Activated T-cell treated with anti-CD3 and anti-CD28 coated beads, Interleukin-2, amount 50 U/mL, for 1 hour (primary cell): ENCODE data around the gene CLEC16A.

Source experiments
- DNase-seq: peaks from one replicate; pipeline ENCODE4 v3.0.0-alpha.2; 2020

CLEC16A gene

DNA sequence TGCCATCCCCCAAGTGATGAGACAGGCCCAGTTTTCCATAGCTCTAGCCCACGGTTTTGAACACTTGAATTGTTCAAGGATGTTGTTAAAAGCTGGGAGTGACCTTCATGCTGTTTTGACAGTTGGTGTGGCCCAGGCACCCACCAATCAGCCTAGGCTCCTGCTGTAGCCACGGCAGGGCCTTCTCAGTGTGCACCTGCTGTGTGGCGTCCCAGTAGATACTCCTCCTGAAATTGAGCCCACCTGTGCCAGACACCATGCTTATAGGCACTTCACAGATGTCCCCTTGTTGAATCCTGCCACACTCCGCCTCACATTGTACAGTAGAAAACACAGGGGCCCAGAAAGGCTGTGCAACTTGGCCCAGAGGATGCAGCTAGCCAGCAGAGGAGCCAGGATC is 225.3 kb downstream of the CLEC16A start:
- DNase-seq = no peak

DNA sequence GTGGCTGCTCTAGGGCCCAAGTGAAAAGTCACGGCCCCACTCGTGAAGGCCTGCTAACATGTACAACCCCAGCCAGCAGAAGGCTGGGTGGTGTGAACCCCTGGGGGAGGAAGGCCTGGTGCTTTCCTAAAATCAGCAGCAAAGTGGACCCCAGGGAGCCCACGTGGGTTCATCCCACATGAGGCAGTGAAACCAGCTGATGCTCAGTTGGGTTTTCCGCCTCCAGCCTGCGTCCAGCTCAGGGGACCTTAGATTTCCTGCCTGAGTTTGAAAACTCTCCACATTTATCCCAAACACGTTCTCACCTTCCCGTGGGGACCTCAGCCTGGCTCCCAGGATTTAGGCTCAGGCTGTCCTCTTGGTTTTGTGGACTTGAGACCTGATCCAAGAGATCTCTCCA is 225.8 kb downstream of the CLEC16A start:
- DNase-seq = no peak

DNA sequence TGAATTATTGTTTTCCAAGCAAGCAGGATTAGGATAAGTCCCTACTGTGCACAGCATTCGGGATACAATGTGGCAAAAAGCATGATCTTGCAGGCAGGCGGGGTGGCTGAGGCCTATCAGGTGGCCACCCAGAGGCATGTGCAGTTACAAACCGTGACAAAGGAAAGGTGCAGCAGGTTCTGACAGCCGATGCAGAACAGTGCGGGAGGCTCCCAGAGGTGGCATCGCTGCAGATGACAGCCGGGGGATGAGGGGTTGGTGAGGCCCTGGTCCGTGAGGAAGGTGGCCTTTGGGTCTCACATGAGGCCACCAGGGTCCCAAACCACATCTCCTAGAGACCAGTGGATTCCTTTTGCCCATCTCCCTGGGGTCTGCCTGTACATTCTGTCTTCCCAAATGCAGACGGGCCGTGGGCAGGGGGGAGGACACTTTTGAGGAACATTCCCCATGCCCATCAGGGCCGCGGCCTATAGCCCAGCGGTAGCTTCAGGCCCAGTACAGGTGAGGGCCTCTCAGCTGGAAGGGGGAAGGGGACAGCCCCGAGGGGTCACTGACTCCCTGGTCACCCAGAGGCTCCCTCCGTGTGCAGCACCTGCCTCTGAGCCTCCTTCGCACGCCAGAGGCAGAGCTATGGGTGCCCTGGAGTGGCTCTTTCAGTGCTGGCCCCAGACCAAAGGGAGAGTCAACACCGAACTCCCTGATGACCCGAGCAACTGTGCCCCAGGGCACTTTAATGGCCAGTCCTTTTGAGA is 226.5 kb downstream of the CLEC16A start:
- DNase-seq = no peak

DNA sequence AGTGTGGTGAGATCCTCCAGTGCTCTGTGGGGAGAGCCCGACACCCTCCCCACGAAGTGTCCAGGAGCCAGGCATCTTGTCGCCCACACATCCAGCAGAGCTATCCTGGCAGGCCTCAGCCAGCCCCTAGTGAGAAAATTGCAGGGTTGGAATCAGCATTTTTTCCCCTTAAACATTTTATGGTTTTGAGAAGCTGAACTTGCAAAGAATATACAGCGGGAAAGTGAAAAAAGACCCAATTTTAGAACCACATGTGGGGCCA is 227.0 kb downstream of the CLEC16A start:
- no peak for DNase-seq

DNA sequence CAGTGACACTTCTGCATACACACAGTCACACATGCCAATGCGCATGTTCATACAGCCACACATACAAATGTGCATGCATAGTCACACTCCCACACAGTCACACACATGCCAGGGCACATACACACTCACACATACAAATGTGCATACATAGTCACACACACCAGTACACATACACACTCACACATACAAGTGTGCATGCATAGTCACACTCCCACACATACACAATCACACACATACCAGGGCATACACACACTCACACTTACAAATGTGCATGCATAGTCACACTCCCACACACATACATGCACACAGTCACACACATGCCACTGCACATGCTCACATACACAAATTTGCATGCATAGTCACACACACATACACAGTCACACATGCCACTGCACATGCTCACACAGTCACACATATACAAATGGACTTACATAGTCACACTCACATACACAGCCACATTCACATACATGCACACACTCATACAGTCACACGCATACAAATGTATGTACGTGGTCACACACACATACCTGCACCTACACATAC is 227.5 kb downstream of the CLEC16A start:
- no peak for DNase-seq

DNA sequence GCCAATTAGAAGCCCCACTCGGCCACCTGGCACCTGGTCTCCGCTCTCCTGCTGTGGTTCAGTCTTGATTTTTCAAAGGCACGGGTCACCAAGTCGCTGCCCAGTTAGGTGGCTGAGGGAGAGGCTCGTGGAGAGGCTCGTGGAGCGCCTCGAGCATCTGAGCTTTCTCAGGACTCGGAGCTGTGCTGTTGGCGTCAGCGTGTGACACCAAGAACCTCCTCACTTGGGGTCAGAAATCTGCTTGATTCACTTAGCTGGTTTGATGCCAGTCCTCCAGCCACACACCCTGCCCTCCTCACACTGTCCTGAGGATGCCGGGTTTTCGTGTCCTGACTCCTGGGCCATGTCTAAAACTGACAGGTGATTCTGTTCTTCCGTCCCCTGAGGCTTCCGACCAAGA is 229.1 kb downstream of the CLEC16A start:
- DNase-seq = no peak

DNA sequence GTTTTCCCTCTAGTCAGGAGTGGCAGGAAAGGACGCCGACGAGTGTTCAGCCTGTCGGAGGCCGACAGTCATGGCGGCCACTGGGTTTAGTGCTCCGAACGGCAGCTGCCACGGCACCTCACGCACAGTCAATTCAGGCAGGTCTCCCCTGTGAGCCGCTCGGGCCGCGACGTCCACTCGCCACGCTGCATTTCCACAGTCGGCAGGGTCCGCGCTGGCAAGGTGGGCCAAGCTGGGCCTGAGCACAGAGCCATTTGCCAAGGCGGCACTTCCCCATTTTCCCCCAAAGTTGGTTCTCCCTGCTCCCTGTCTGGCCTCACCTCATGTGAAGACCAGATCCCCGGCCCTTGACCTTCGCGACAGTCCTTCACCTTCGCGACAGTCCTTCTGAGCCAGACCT is 229.8 kb downstream of the CLEC16A start:
- no peak for DNase-seq

DNA sequence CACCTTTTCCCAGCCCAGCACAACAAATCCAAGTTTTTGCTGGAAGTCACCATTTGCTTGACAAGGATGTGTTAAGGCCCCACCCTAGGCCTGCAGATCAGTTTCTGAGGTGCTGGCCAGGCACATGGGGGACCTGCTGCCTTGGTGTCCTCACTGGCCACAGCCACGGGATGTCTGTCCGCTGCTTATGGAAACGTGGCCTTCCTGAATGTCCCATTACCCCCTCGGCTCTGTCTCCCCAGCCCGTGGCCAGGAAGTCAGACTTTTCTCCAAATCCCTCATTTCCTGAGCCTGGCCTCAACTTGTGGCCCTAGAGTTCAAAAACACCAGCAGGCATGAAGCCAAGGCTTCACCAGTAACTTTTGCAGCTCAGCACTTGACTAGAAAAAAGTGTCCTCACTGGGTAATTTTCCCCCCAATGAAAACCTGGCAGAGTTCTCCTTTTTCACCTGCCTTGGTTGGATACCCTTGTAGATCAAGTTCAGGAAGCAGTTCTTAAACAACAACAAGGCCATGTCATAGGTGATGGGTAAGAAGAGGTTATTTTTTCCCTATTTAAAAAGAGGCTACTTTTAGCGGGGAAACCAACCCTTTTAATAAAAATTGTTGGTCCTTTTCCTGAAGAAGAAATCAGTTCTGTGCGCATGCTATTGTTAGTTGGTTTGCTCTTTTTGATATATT is 230.9 kb downstream of the CLEC16A start:
- no peak for DNase-seq

DNA sequence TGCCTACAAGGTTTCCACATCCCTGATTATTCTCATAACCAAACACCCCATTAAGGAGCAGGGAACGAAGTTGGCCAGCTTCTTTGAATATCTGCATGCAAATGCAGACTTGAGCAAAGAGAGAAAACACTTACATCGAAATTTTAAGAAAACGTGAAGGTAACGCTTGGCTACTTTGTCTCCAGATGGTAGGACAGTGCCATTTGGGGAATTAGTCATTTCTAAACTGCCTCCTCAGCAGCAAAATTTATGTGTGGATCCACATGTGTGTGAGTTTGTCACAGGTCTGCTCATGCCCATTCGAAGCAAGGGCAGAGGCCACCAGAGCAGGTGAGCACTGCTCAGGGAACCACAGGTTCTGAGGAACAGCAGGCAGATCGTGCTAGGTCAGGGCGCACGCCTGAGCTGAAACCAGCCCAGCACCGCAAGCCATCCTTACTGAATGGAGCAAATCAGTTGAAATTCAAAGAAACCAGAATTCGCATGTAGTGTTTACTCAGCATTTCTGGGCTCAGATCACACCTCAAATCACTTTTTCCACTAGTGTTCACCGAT is 231.5 kb downstream of the CLEC16A start:
- no peak for DNase-seq

DNA sequence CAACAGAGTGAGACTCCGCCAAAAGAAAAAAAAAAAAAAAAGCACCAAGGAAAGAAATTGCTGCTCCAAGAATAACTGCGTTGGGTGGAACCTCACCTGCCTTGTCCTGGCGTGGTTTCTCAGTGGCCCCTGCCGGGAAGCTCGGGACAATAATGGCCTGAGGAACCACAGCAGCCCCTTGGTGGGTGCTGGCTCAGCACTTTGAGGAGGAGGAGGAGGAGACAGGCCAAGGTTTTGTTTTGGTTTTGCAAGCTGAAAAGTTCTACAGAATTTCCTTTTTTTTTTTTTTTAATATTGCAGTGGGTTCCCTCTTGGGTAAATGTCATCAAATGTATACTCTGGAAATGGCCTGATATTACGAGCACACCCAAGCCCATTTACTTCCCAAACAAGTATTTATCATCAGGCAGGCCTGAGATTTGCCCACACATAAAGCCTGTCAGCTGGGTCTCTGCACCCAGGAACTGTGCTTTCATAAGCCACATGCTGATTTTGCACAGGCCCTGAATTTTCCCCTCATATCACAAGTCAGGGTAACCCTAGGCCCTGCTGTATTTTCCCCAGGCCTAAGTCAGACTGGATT is 233.3 kb downstream of the CLEC16A start:
- DNase-seq = no peak

DNA sequence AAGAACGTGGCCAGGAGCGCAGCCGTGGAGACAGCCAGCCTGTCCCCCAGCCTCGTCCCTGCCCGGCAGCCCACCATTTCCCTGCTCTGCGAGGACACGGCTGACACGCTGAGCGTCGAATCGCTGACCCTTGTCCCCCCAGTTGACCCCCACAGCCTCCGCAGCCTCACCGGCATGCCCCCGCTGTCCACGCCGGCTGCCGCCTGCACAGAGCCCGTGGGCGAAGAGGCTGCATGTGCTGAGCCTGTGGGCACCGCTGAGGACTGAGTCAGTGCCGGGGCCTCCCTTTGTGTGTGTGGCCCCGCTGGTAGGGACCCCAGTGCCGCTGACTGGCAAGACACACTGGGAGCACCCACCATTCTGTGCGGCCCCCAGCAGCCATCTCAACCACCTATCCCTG is 234.1 kb downstream of the CLEC16A start:
- no peak for DNase-seq

DNA sequence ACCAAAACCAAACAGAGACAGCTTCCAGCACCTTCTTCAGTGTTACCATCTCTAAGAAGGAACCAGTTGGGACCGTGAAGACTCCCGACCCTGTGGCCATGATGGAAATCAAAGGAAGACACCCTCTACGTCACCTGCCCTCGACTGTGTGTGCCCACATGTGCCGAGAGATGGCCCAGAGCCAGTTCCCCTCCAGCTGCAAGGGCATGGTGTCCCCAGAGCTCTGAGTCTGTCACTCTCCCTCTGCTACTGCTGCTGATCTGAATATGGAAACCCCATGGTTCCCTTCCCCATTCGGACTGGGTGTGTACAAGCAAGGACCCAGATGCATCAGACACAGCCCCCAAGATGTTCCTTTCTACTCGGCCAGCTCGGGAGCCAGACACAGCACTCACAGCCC is 235.2 kb downstream of the CLEC16A start:
- DNase-seq = no peak

DNA sequence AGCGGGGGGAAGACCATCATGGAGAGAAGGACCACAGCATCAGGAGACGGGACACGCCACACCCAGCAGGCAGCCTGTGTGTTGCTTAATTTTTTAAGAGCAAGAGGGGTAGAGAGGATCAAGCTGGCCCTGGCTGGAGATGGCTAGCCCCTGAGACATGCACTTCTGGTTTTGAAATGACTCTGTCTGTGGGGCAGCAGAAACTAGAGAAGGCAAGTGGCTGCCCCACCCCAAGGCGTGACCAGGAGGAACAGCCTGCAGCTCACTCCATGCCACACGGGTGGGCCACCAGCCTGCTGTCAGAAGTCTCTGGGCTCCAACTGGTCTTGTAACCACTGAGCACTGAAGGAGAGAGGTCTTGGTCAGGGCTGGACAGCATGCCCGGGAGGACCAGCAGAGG is 236.1 kb downstream of the CLEC16A start:
- no peak for DNase-seq

DNA sequence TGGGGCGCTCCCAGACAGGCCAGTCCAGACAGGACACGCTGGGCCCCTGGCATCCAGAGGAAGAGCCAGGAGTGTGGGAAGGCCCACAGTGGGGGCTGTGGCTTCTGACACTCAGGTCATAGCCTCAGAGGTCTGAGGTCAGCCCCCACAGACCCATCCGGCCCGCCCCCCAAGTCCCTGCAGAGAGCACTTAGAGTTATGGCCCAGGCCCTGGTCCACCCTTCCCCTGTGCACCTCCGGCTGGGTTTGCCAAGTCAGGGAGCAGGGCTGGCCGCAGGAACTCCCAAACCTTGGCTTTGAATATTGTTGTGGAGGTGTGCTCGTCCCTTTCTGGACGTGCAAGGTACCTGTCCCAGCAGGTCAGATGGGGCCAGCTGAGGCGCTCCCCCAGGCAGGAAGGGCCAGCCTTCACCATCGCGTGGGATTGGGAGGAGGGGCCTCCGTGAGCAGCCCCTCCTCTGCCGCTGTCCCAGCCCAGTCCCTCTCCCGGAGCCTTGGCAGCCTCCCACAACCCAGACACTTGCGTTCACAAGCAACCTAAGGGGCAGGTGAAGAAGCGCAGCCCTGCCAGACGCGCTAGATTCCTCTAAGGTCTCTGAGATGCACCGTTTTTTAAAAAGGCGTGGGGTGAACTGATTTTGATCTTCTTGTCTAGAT is 237.0 kb downstream of the CLEC16A start:
- DNase-seq = no peak

DNA sequence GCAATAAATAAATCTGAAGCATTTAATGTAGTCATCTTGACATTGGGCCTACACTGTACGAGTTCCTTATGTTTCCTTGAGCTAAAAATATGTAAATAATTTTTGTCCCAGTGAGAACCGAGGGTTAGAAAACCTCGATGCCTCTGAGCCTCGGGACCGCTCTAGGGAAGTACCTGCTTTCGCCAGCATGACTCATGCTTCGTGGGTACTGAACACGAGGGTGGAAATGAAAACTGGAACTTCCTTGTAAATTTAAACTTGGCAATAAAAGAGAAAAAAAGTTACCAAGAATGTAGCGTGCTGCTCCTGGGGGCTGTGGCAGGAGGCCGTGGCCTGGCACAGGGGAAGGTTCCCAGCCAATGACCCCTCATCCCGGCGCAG is 237.5 kb downstream of the CLEC16A start:
- DNase-seq = no peak

DNA sequence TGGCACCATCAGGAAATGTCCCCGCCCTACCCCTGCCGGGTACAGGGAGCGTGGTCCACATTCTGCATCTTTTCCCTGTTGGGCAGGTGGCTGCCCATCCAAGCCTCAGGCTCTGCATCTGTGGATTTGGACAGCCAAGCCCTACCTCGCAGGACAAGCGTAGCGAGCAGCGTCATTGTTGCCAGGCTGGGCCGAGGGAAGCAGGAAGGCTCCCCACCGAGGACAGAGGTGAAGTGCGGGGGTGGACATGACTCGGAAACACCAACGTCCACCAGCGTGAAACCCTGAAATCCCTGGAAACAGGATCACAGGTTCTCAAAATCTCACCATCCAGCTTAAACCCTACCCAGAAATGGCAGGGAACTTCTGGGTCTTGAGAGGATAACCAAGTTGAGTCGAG is 238.0 kb downstream of the CLEC16A start:
- no peak for DNase-seq

DNA sequence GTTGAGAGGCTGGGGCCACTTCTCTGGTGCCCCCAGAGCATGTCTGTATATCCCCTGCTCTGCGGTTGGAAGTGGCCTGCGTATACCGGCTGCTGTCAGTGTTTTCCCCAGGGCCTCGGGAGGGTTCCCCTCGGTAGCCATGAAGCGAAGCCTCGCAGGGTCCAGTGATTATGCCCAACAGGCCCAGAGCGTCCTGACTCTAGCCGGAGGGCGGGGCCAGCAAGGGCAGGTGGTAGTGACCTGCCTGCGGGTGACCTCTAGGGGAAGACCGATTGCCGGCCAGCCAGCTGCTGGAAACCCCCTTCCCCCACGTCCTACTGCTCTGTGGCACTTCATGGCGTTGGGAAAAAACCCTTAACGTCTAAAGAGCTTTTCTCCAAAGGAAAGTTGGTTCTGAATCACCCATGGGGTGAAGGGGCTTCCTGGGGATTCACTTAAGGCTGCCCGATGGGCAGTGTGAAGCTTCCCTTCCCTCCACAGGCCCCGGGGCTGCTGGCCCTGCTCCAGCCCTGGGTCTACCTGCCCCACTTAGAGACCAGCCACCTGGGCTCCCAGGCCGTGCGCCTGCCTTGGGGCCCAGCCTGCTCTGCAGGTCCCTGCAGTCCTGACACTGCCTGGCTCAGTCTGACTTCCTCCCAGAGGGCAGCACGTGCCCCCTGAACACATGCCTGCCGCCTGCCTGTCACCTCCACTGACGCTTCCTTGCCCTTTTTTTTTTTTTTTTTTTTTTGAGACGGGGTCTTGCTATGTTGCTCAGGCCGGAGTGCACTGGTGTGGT is 238.9 kb downstream of the CLEC16A start:
- no peak for DNase-seq

DNA sequence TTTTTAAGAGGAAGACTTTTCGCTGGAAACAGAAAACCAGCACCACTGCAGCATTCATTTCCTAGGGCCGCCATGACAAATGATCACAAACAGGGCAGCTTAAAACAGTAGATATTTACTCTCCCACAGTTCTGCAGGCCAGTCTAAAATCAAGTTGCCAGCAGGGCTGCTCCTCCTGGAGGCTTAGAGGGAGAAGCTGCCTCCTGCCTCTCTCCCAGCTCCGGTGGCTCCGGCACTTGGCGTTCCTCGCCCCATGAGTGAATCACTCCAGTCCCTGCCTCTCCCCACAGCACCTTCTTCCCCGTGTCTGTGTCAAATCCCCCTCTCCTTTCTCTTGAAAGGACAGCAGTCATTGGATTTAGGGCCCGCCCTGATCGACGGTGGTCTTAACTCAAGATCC is 239.6 kb downstream of the CLEC16A start:
- no peak for DNase-seq

DNA sequence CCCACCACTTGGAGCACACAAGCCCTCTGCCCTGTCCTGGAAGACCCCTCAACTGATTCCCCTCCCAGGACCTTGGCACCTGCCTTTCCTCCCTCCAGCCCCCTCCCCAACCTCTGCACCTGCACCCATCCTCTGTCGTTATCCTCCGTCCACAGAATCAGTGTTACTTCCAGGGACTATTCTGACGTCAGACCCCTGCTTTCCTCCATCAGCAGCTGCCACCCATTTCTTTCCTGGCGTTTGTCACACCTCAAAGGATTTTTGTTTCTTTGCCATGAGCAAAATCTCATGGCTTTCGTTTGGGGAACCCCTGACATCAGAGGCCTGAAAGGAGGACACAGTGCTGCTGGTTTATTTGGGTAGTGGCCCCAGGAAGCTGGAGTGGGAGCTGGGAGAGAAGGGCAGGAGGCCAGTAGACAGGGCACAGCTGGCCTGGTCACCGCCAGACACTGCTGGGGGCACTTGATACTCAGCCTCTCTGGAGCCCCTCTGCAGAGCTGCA is 243.2 kb downstream of the CLEC16A start:
- no peak for DNase-seq

DNA sequence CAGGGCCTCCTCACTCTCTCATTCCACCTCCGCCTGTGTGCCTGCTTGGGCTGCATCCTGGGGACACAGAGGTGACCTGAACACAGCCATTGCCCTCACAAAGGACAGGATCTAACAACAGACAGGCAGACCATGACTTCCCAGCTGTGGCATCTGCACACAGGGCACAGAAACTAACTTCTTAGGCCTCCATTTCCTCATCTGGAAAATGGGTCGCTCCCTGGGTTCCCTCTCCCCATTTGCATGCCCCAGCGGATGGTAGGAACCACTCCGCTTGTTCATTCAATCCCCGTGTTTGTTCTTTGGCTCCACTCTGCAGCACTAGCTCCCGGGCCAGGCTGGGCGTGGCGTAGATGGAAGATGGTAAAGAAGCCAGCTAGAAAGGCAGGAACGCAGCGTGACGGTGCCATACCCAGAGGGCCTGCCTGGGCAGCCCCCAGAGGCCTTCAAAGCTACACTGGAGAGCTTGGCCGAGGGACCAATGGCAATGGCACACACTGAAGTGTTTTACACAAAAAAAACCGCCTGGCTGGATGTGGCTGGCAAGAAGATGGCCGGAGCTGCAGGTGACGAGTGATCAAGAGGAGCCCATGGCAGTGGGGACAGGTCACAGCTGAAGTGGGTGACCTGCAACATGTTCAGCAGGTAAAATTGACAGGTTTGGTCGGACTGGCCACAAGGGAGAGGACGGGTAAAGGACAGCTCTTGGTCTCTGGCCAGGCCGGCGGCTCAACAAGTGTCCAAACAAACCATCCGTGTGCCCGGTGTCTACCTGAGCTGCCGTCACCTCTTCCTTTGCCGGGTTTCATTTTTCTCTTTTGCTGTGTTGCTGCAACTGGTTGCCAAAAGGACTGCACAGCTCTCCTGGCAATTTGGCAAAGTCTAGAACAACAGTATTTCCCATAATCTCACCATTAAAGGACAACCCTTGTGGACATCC is 244.7 kb downstream of the CLEC16A start:
- DNase-seq = no peak
